Measurements from ENCODE around the gene LRRC8E. TPM values are rescaled to one million over a fixed set of nuclear protein-coding genes. Genes with fewer than 3 reads are reported as not detected.
"Not testable (repeated sequence)": the region's sequence is repeated elsewhere in the genome, so short reads cannot be mapped to it uniquely, and the experiment has no call there.

Gene LRRC8E
- total RNA-seq, 1 experiment from 2014 or later = 18.1 TPM

DNA sequence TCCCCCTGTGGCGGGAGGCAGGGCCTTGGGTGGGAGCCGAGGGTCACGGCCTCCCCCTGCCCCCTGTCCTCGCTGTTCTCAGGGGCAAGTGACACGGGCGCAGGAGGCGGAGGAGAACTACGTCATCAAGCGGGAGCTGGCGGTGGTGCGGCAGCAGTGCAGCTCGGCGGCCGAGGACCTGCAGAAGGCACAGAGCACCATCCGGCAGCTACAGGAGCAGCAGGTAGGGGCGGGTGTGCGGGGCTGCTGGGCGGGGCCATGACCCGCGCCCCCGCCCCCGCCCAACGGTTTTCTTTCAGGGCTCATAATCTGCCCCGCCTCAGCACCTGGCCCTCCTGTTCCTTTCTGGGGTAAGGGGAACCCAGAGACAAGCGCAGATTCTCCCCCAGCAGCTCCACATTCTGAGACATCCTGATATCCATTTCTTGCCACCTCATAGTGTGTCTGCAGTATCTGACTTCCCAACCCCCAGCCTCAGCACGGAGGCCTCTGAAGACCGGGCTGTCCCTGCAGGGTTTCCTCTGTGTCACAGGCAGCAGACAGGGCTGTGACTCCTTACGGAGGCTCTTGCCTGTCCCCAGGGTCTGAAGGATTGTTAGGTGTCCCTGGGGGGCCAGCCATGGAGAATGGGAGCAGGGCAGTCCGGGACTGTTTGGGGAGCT lies 30.1 kb upstream of the LRRC8E start (continued):
- TF ChIP-seq, protein P1, sequence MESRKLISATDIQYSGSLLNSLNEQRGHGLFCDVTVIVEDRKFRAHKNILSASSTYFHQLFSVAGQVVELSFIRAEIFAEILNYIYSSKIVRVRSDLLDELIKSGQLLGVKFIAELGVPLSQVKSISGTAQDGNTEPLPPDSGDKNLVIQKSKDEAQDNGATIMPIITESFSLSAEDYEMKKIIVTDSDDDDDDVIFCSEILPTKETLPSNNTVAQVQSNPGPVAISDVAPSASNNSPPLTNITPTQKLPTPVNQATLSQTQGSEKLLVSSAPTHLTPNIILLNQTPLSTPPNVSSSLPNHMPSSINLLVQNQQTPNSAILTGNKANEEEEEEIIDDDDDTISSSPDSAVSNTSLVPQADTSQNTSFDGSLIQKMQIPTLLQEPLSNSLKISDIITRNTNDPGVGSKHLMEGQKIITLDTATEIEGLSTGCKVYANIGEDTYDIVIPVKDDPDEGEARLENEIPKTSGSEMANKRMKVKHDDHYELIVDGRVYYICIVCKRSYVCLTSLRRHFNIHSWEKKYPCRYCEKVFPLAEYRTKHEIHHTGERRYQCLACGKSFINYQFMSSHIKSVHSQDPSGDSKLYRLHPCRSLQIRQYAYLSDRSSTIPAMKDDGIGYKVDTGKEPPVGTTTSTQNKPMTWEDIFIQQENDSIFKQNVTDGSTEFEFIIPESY (IDR thresholded peaks at IDR 0.05; ENCODE audit: extremely low read depth, insufficient replicate concordance, low read length) = no peak

GRCh38 chr19:7859087-7859486 lies 29.2 kb upstream of the LRRC8E start:
- DNase-seq (ENCODE audit: low read depth, low spot score); intact Hi-C loops (cut with micrococcal nuclease); POLR2A ChIA-PET; H3K27me3 ChIP-seq (ENCODE audit: insufficient read depth, low read length); H3K79me2 ChIP-seq (ENCODE audit: insufficient read depth, low read length); H3K4me2 ChIP-seq (ENCODE audit: low read length); ATAC-seq; H3K36me3 ChIP-seq (ENCODE audit: control insufficient read depth in 1 of 2, insufficient read depth in 2 of 2, low read length in 2 of 2); H3K27ac ChIP-seq (ENCODE audit: low read depth, low read length); H2AFZ ChIP-seq (ENCODE audit: low read depth, low read length, poor library complexity, severe bottlenecking); CTCF ChIA-PET; BruUV-seq (replicated peaks); H4K20me1 ChIP-seq (ENCODE audit: insufficient read depth); H3K9ac ChIP-seq (ENCODE audit: low read length); H3K4me3 ChIP-seq (replicated peaks in 1 of 2; ENCODE audit: low read depth in 1 of 2, low read length in 2 of 2); H3K9me3 ChIP-seq (ENCODE audit: control insufficient read depth in 1 of 2, insufficient read depth in 1 of 2, low read depth in 1 of 2, low read length in 2 of 2); H3K9me2 ChIP-seq (ENCODE audit: insufficient read depth); RAD21 ChIA-PET (ENCODE audit: low non-redundant PET in 1 of 2, low total read pairs in 2 of 2, uncharacterized antibody in 2 of 2, unreplicated experiment in 2 of 2): not testable (repeated sequence)
- H3K4me1 ChIP-seq (ENCODE audit: control insufficient read depth in 1 of 2, insufficient read depth in 2 of 2, low read length in 2 of 2) = peaks cover 0 to 13% of the 10 kb centered on the region in 2 experiments; a peak in 2 of 4 replicates

Data from HCT116 (cell line).